HG02870 (cell line): ENCODE measurements around the gene KRT78.
A peak's percentile ranks its signal among the peaks of the same experiment; 100 is the strongest.
"Not testable (repeated sequence)": the region's sequence is repeated elsewhere in the genome, so short reads cannot be mapped to it uniquely, and the experiment has no call there.

Experiments
- ATAC-seq: cut with Tn5 transposase; IDR thresholded peaks from one replicate; pipeline ENCODE4 v1.9.1; 2021; ENCODE audit warnings: mild to moderate bottlenecking, moderate library complexity; ENCODE audit not compliant: unreplicated experiment

Gene KRT78, protein sequence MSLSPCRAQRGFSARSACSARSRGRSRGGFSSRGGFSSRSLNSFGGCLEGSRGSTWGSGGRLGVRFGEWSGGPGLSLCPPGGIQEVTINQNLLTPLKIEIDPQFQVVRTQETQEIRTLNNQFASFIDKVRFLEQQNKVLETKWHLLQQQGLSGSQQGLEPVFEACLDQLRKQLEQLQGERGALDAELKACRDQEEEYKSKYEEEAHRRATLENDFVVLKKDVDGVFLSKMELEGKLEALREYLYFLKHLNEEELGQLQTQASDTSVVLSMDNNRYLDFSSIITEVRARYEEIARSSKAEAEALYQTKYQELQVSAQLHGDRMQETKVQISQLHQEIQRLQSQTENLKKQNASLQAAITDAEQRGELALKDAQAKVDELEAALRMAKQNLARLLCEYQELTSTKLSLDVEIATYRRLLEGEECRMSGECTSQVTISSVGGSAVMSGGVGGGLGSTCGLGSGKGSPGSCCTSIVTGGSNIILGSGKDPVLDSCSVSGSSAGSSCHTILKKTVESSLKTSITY

DNA sequence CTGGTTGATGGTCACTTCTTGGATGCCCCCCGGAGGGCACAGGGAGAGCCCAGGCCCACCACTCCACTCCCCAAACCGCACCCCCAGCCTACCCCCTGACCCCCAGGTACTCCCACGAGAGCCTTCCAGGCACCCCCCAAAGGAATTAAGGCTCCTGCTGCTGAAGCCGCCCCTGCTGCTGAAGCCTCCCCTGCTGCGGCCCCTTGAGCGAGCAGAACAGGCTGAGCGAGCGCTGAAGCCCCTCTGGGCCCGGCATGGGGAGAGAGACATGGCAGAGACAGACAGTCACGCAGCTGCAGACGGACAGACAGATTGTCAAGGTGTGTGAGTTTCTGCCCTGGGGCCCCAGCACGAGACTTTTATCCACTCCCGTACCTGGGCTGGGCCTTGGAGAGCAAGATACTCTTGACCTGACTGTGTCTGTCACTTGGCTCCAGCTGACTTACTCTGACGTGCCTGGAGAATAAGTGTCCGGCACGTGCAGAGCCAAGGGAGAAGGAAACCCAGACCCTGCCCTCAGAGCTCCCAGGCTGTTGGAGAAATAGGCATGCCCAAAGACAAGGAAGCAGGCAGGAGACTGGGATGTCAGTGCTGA is at the start of gene KRT78:
Gene KRT78 (minus strand): TSS at position 334 of the 595 bp plus-strand sequence. CDS start 64 bp downstream, at position 270.
- ATAC-seq, result no peak

GRCh38 chr12:52896190-52897100 is 47.7 kb upstream of the KRT78 start:
- no peak for ATAC-seq

DNA sequence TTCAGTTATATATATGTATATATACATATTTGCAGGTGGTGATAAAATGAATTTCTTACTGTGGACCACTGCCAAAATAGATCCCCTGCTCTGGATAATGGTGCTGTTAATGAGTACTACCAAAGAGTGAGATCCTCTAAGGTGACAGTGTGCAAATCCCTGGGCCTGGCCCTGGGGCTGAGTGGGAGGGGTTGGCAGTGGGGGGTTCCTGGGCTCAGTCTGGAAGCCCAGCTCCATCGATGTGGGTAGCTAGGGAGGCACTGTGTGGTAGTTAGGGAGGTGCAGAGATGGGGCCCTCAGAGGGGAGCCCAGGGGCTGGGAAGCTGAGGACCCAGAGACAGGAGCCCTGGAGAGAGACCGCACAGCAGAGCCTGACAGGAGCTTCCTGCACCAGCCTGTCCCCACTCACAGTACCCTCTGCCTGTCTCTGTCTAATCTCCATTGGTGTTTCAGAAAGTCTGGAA is 47.0 kb upstream of the KRT78 start:
- ATAC-seq, result no peak

DNA sequence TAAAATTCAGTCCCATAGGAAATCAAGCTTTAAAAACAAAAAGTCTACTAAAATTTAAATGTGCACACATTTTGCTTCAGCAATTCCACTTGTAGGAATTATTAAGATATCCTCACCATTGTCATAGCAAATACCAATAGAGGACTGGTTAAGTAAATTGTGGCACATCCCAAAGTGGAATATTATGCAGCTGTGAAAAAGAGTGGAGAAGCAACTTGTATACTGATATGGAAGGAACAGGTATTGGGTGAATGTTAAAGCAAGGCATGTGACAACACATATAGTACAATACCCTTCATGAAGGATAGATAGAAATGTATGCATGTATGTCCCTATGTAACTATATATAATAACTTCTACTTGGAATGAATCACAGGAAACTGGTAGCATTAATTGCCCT is 44.2 kb upstream of the KRT78 start:
- no peak for ATAC-seq

DNA sequence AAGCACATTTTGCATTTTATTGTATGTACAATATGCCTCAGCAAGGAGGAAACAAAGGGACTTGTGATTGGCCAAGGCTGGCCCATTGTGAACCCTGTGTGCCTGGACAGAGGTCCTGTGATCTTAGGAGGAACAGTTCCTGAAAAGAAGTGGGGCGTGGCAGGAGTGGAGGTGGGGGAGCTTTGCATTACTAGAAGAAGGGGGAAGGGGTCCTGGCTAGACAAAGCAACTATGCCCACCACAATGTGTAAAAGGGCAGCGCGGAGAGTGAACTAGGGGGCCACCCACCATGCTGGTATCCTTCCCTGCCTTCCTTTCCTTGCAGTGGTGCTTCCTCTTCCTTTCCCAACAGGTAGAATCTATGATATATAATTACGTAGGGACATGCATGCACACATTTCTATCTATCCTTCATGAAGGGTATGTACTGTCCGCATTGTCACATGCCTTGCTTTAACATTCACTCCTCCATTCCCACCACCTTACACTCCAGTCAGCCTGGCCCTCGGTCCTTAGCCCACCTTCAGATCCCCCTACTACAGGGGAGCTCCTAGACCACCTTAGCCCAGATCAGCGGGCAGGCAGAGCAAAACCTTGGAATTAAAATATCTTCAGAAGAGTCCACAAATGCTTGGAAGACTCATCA is 43.5 kb upstream of the KRT78 start:
- no peak for ATAC-seq

DNA sequence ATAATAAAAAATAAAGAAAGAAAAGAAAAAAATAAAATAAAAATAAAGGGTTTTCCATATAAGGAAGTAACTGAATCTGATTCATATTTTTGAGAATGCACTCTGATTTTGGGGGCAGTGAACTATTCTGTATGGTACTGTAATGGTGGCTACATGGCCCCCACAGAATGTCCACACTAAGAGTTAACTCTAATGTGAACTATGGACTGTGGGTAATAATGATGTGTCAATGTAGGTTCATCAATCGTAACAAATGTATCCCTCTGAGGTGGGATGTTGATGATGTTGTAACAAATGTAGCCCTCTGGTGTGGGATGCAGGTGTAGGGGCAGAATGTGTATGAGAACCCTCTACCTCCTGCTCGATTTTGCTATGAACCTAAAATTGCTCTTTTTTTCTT is 42.2 kb upstream of the KRT78 start:
- ATAC-seq, result no peak

DNA sequence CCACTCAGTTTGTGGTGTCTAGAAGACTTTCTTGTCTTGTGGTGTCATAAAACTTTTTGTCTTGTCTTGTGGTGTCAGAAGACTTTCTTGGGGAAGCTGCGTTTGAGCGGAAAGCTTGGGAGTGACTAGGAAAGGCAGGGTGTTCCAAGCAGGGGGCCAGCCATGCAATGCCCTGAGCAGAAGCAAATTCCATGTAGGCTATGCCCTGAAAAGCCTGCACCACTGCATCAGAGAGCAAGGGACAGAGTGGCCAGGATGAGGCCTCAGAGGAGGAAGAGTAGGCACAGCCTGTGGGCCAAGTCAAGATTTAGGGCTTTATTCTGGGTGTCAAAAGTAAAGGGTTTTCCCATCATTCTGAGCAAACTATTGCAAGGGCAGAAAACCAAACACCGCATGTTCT is 41.6 kb upstream of the KRT78 start:
- ATAC-seq, result no peak

DNA sequence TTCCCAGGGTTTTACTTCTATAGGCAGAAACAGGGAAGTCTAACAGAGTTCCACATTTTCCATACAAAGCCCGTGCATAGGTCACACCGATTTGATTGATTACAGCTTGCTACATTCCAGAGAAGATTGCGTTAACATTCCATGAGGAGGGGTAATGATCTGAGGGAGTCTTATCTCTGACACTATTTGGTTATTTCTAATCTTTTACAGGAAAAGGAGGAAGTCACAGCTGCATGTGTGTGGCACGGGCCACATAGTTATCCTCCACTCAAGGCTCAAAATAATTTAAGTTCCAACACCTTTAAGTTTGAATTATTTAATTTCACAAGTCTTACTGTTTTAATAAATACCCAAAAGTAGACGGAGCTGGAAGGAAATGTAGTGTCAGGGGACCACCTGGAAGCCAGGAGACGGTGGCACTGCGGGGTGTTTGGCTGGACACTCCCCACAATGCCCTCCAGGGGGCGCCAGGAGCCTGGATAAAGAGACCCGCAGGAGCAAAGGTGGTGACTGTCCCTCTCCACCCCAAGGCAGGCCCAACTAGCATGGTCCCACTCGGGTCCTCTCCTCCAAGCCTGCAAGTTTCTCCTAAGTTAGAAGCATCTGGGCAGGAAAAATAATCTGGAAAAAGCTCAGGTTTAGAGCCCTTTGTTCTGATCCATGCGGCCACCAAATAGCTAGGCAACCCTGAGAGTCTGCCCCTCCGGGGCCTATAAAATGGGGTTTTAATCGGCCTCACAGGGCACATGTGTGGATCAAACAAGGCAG is 35.9 kb upstream of the KRT78 start:
- no peak for ATAC-seq

DNA sequence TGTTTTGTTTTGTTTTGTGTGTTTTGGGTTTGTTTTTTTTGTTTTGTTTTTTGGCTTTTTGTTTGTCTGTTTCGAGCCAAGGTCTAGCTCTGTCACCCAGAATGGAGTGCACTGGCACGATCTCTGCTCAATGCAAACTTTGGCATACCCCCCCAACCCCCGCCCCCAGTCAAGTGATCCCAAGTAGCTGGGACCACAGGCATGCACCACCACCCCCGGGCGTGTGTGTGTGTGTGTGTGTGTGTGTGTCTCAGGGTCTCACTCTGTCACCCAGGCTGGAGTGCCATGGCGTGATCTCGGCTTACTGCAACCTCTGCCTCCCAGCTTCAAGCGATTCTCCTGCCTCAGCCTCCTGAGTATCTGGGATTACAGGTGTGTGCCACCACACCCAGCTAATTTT is 31.7 kb upstream of the KRT78 start:
- not testable (repeated sequence) for ATAC-seq

GRCh38 chr12:52879394-52880351 is 30.9 kb upstream of the KRT78 start:
- peak; percentile 63 for ATAC-seq

DNA sequence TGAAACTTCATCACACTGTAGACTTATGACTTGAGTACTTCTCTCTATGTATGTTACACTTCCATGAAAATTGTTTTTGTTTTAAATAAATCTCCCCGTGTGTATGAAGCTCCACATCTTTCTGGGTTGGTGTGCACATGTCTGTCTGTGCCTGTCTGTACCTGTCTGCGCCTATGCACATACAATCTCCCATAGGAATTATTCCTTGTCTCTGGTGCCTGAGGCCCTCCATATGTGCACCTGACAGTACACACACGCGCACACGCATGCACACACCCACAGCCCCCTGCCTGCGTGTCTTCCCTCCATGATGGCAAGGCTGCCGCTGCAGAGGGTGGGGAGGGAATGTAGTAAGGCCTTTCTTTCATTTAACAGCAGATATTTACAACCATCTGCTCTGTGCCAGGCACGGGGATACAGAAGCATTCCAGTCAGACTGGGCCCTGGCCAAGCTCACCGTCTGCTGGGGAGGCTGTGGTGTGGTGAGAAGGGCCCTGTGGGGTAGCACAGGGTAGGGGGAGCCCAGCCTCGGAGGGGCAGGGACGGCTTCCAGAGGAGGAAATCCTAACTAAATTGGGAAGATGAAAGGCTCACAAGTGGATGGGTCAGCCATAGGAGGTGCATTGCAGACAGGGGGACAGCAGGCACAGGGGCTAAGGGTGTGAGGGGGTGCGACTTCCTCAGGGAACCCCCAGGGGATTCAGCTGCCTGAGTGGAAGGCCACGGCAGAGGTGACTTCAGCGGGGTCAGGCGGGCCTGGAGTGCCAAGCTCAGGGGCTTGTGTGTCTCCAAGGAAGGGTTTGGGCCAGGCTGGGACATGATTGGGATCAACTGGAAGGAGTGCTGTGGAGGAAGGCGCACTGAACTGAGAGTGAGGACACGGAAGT is 30.0 kb upstream of the KRT78 start:
- ATAC-seq, result no peak

GRCh38 chr12:52877242-52877641 is 28.4 kb upstream of the KRT78 start:
- ATAC-seq, result no peak

DNA sequence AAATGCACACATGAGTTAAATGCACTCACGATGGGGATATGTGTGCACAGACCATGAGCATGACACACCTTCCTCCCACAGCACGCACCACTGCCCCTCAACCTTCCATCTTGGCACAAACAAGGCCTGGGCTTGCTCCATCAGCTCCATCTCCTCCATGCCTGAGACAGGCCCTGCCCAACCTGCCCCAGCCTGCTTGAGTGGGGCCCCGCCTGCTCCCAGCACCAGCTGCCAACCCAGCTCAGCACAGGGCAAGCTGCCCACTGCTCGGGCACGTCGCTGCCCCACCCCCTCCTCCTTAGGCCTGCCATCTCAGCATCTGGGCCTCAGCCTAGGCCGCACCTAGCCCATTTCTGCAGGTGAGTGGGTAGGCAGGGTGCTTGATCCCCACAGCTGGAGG is 27.6 kb upstream of the KRT78 start:
- no peak for ATAC-seq

DNA sequence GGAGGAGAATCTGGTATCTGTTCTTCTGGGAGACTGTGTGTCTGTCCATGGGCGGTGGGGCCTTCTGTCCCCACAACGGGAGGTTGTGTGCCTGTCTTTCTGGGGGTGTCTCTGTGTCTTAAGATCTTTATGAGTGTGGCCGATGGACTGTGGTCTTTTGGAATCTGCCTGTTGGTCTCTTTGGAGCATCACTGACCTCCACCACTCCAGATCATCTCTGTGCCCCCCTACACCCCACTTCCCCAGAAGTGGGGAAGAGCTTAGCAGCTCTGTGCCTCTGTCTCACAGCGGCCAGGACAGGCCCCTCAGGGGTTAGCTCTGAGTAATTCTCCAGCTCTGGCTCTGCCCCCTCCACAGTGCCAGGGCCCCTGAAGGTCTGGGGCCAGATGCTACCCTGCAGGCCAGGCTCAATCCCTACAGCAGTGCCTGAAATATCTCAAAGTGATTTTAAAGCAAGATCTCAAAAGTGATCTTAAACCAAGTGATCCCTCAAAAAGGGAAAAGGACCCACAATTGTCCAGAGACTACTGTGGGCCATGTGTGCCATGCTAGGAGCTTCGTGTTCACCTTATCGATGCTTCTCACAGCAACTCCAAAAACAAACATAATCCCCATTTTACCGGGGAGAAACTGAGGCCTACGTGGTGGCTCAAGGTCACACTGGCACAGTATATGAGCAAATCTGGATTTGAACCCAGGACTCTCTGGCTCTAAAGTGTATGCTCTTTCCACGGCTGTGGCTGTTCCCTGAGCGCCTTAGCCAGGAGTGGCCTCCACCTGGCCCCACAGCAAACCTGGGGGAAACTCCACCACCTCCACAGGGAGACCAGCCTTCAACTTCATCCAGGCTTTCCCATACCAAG is 26.0 kb upstream of the KRT78 start:
- ATAC-seq, result no peak

DNA sequence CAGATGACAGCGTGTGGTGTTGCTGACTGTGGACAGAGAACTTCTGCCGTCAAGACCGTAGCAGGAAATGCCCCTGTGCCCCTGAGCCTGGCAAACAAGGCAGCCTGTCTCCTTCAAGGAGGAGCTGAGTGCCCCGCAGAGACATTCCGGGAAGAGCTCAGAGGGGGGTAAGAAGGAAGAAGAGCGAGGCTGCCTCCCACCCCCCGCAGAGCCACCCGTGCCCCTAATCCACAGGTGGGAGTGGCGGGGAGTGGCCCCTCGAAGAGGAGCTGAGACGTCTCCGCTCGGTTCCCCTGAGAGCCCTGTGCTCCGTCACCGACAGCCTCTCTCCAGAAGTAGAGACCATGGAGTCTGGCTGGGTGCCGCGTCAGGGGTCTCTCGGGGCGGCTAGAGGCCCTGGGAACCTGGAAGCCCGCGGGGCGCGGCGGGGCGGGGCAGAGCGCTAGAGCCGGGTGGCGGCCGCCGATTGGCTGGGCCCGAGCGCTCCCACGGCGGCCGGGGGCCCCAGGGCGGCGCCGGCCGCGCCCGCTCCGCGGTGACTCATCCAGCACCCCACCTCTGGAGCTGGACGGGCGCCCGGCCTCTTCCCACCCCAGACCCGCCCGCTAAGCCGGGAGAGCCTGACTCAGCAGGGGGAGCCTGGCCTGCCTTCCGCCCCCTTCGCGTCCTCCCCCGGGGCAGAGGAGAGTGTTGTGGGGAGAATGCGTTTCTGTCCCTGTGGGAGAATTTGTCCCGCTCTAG is 25.2 kb upstream of the KRT78 start:
- no peak for ATAC-seq

DNA sequence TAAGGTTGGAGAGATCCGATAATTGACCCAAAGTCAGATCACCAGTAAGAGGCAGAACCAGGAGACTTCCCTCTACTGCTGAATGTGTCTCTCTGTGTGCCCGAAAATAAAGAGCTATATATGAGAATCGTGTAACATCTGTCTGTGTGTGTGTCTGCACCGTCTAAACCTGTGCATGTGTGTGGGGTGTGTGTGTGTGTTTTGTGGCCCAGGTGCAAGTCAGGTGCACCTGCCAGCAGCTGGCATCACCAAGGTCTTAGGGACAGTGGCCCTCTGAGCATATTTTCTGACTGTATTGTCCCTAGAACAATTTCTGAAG is 24.7 kb upstream of the KRT78 start:
- ATAC-seq, result no peak
